Measurements from ENCODE around the gene GOLIM4. TPM values are rescaled to one million over a fixed set of nuclear protein-coding genes. Genes with fewer than 3 reads are reported as not detected.
"Not testable (repeated sequence)": the region's sequence is repeated elsewhere in the genome, so short reads cannot be mapped to it uniquely, and the experiment has no call there.

The GOLIM4 gene
- total RNA-seq, 1 experiment from 2014 or later = 22.4 TPM

DNA sequence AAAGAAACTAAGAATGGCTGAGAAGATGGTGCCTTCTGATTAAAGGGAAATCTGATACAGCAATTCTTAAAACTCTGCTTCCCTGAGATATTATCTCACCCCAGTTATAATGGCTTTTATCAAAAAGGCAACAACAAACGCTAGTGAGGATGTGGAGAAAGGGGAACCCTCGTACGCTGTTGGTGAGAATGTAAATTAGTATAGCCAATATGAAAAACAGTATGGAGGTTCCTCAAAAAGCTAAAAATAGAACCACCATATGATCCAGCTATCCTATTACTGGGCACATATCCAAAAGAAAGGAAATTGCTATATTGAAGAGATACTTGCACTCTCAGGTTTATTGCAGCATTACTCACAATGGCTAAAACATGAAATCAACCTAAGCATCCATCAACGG, 65.1 kb downstream of the GOLIM4 start:
- in situ Hi-C loops (cut with HindIII; ENCODE audit: low pct_unique_long_range_greater_than_20kb, low sequenced_read_pairs) = loop anchor here (25.0 kb wide), 1 partner anchor 107 kb away; no protein-coding TSS in a partner anchor
- no peak for DNase-seq (ENCODE audit: low read depth)

DNA sequence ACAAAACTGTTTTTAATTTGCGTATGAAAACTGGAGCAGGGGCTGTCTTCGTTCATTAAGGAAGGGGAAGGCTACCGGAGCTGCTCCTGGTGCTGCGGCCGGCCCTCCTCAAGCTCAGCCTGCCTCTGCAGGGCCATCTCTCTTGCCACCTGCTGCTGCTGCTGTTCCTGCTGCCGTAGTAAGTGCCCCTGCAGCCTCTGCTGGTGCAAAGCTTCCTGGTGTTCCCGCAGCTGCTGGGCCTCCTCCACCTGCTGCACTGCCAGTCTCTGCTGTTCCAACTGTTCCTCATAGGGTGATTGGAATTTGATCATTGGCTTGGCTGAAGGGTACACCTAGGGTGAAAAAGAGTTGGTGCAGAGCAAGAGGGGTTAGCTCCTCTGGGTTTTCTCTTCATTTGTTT, 66.0 kb downstream of the GOLIM4 start:
- DNase-seq (ENCODE audit: low read depth) = no peak
- in situ Hi-C loops (cut with HindIII; ENCODE audit: low pct_unique_long_range_greater_than_20kb, low sequenced_read_pairs) = loop anchor here (25.0 kb wide), 1 partner anchor 108 kb away; no protein-coding TSS in a partner anchor

DNA sequence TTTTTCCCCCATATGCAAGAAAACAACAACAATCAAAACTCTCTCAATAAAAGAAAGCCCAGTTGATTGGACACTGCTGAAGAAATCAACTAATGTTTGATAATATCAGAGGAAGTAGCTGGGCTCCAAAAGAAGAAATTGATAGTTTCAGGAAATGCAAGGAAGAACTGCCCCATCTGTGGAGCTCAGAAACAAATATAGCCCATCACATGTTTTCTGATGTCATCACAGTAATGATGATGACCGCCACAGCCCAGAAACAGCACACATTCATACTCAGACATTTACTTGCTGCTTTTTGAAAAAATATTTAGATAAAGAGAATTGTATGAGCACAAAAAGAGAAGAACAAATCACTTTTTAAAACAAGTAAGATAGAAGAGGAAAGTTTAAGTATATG, 67.6 kb downstream of the GOLIM4 start:
- no peak for DNase-seq (ENCODE audit: low read depth)
- in situ Hi-C loops (cut with HindIII; ENCODE audit: low pct_unique_long_range_greater_than_20kb, low sequenced_read_pairs) = loop anchor here (25.0 kb wide), 1 partner anchor 109 kb away; no protein-coding TSS in a partner anchor

DNA sequence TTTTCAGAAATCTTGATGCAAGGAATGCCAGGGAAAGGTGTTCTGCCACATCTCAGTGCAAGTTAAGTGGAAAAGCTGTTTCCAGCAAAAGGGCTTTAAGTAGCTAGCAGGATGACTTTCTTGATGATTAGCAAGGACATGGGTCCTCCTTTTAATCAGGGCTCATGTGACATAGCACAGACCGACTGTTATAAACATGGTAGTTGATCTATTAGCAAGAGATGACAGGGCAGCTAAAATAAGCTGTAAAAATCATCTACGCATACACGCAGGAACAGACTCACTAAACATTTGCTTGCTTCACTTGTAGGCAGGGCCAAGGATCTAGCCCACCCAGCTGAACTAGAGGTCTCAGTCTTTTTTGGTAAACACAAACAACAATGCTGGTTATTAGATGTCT, 69.0 kb downstream of the GOLIM4 start:
- DNase-seq (ENCODE audit: low read depth) = no peak
- in situ Hi-C loops (cut with HindIII; ENCODE audit: low pct_unique_long_range_greater_than_20kb, low sequenced_read_pairs) = loop anchor here (25.0 kb wide), 1 partner anchor 111 kb away; no protein-coding TSS in a partner anchor

DNA sequence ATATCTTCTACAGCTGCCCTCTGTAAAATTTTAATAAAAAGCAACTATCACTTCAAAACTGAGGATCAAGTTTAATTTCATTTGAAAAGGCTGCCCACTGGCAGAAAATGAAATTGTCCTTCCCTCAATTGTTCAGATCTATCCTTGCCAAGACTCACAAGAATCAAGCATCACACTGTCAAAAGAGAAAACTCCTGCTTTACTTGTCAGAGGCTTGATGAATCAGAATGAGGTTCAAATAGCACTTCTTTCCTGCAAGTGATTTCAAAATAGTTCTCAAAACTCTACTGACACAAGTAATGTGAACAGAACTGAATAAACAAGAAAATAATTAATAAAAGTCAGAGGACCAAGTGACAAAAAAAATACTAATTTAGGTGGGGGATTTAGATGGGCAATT, 70.6 kb downstream of the GOLIM4 start:
- in situ Hi-C loops (cut with HindIII; ENCODE audit: low pct_unique_long_range_greater_than_20kb, low sequenced_read_pairs) = loop anchor here (25.0 kb wide), 1 partner anchor 112 kb away; no protein-coding TSS in a partner anchor
- DNase-seq (ENCODE audit: low read depth) = no peak

DNA sequence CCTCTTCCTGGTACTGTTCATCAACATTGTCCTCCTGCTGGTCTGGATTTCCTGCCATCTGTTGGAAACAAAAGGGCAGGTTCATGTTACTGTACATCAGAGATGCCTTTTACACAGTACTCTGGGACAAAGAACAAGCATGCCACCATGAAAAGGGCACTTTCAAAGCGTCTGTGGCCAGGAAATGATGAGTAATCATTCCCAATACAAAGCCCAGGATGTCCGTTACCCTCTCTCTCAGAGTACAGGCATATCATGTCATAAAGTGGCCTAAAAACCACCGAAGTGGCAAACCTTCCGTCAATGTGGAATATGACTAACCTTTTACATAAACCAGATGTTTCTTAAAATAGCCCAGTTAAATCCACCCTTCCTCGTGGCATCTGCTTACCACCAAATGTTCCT, 71.2 kb downstream of the GOLIM4 start:
- in situ Hi-C loops (cut with HindIII; ENCODE audit: low pct_unique_long_range_greater_than_20kb, low sequenced_read_pairs) = no loop called here
- no peak for DNase-seq (ENCODE audit: low read depth)

DNA sequence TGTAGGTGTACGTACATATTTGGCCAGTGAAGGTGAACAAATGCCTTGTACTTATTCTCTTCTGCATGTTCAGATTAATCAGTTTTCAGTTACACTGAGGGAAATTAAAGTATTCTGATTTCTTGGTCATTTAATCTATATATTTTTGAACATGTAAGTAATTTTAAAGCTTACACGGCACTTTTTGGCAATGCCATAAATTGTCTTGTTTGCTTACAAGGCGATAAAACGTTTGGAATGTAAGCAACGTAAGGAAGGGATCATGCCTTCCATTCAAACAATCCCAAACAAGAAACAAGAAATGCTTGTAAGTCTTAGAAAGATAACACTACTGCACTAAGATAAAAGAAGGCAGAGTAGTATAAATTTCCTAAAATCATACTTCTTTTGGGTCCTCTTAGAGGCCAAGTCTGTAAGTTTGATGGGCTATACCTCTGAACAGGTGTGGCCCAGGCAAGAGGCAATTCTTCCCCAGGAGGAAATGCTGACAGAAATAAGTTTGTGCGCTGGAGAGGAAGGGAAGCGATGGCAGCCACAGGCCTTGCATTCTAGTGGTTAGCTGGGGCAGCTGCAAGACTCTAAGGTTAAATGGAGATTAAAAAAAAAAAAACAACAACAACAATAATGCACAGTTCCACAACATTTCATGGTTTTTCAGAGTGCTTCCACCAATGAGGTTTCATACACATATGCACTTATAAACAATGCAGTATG, 73.8 kb downstream of the GOLIM4 start:
- DNase-seq (ENCODE audit: low read depth) = no peak
- in situ Hi-C loops (cut with HindIII; ENCODE audit: low pct_unique_long_range_greater_than_20kb, low sequenced_read_pairs) = no loop called here

DNA sequence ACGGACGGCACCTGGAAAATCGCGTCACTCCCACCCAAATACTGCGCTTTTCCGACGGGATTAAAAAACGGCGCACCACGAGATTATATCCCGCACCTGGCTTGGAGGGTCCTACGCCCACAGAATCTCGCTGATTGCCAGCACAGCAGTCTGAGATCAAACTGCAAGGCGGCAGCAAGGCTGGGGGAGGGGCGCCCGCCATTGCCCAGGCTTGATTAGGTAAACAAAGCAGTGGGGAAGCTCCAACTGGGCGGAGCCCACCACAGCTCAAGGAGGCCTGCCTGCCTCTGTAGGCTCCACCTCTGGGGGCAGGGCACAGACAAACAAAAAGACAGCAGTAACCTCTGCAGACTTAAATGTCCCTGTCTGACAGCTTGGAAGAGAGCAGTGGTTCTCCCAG, 84.4 kb downstream of the GOLIM4 start:
- DNase-seq (ENCODE audit: low read depth); in situ Hi-C loops (cut with HindIII; ENCODE audit: low pct_unique_long_range_greater_than_20kb, low sequenced_read_pairs): not testable (repeated sequence)

DNA sequence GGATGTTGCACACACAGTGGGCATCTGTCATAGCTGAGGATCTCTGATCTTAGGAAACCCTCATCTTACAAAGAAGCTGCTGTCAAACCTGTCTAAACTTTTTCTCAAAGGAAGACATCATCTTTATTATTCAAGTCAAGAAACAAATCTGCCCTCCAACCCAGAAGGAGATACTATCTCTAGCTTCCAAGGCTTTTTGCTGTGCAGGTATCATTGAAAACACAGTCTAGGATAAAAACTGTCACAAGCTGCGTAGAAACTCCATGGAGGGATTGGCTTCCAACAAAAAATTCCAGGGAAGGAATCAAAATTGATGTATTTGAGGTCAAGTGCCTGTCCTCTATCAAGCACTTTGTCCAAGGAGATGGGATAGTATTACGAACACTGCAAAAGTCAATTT, 89.1 kb downstream of the GOLIM4 start:
- in situ Hi-C loops (cut with HindIII; ENCODE audit: low pct_unique_long_range_greater_than_20kb, low sequenced_read_pairs) = no loop called here

DNA sequence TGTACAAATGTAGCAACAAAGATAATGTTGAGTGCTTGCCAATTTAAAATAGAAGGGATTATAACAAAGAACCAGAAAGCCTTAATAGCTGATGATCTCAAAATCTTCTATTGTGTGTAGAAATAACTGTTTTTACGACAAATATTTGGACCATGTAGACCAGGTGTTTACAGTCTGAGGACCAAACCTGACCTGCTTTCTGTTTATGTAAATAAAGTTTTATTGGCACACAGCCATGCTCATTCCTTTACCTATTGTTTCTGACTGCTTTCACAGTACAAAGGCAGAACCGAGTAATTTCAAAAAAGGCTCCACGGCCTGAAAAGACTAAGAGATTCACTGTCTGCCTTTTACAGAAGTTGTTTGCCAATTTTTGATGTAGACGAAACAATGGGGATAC, 91.8 kb downstream of the GOLIM4 start:
- DNase-seq (ENCODE audit: low read depth) = no peak
- in situ Hi-C loops (cut with HindIII; ENCODE audit: low pct_unique_long_range_greater_than_20kb, low sequenced_read_pairs) = no loop called here

More for the DNA sequence above, 89.1 kb downstream of the GOLIM4 start:
- DNase-seq (ENCODE audit: low read depth) = no peak

DNA sequence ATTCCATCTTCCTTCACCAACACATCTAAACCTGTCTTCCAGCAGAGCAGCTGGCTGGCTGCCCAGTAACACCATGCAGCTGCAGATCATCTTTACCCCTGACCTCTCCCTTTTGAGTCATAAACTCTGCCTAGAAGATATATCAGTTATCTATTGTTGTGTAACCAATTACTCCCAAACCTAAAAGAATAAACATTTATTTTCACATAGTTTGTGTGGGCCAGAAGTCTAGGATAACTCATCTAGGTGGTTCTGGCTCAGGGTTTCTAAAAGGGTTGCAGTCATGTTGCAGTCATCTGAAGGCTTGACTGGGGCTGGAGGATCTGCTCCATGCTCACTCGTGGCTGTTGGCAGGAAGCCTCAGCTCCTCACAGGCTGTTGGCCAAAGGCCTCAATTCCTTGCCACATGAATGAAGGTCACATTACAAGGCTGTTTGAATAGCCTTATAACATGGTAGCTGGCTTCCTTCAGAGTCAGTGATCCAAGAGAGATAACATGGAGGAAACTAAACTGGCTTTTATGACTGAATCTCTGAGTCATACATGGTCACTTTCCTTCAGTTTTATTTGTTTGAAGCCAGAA, 92.8 kb downstream of the GOLIM4 start:
- peak; percentile 23 for DNase-seq (ENCODE audit: low read depth)
- in situ Hi-C loops (cut with HindIII; ENCODE audit: low pct_unique_long_range_greater_than_20kb, low sequenced_read_pairs) = no loop called here

DNA sequence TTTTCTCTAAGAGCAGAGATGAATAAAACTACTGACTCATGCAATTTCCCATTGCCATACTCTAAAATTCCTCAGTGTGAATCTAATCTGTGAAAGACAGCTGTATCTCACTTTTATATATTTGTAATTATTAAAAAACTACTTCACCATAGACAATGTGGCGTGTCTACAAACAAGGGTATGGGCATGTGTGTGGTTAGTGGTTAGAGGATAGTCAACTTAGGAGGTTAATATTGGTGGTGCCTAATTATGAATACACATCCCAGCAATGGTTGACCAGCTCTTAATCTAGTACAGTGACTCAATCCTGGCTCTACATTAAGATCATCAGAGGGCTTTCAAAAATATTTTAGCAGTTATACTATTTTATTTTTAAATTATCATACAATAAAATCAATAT, 94.5 kb downstream of the GOLIM4 start:
- in situ Hi-C loops (cut with HindIII; ENCODE audit: low pct_unique_long_range_greater_than_20kb, low sequenced_read_pairs) = no loop called here
- no peak for DNase-seq (ENCODE audit: low read depth)

DNA sequence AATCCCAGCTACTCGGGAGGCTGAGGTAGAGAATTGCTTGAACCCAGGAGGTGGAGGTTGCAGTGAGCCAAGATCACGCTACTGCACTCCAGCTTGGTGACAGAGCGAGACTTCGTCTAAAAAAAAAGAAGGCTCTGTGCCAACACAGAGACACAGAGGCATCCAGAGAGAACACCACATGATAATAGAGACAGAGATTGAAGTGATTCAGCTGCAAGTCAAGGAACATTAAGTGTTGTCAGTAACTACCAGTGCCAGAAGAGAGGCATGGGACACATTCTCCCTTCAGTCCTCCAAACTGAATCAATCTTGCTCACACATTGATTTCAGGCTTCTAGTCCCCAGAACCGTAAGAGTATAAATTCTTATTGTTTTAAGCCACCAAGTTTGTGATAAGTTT, 97.5 kb downstream of the GOLIM4 start:
- in situ Hi-C loops (cut with HindIII; ENCODE audit: low pct_unique_long_range_greater_than_20kb, low sequenced_read_pairs) = no loop called here
- DNase-seq (ENCODE audit: low read depth) = no peak

DNA sequence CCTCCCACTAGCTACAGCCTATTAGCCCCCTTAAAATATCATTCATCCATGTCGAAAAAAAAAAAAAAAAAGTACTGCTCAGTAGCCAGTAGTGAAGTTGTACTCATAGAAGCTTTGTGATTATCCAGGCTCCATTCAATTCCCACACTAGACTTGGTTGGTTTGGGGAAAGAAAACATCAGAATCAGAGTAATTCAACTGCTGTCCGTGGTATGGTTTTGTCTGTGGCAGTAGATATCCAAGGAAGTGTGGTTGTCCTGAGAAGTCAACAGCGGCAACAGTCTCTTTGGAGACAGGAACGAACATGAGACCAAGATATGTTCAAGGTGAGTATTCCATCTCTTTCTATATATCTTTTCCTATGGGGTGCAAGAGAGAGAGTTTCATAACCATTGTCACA, 99.2 kb downstream of the GOLIM4 start:
- in situ Hi-C loops (cut with HindIII; ENCODE audit: low pct_unique_long_range_greater_than_20kb, low sequenced_read_pairs) = no loop called here
- DNase-seq (ENCODE audit: low read depth) = no peak

DNA sequence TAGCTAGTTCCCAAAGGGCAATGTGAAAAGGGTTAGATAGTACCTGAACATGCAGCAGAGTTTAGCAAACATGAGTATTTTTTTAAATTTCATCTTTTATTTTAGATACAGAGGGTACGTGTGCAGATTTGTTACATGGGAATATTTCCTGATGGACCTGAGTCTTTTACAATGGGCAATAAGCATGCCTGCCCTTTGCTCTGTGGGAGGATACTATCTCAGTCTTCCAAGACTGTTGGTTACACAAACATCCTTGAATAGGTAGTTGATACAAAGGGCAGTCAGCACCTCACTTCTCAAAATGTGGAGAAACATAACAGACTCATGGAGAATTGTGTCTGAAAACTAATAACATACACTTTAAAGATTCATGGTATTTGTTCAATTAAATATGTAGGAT, 103.3 kb downstream of the GOLIM4 start:
- no peak for DNase-seq (ENCODE audit: low read depth)
- in situ Hi-C loops (cut with HindIII; ENCODE audit: low pct_unique_long_range_greater_than_20kb, low sequenced_read_pairs) = no loop called here

DNA sequence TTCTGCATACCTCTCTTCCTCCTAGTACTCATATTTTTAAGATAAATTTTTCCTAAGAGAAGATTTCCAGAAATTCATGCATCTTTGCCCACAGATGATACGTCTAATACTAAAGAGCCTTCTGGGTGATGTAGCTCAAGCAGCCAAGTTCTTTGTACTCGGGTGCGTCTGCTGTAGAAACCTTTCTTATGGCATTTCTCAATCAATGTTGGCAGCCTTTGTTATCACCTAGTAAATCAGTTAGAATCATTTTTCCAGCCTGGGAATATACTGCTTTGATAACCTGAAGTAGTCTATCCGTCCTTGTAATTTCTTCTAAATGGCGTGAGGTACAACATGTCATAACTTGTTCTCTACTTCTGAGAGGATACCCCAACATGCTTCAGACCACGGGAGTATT, 104.5 kb downstream of the GOLIM4 start:
- in situ Hi-C loops (cut with HindIII; ENCODE audit: low pct_unique_long_range_greater_than_20kb, low sequenced_read_pairs) = no loop called here
- DNase-seq (ENCODE audit: low read depth) = no peak

DNA sequence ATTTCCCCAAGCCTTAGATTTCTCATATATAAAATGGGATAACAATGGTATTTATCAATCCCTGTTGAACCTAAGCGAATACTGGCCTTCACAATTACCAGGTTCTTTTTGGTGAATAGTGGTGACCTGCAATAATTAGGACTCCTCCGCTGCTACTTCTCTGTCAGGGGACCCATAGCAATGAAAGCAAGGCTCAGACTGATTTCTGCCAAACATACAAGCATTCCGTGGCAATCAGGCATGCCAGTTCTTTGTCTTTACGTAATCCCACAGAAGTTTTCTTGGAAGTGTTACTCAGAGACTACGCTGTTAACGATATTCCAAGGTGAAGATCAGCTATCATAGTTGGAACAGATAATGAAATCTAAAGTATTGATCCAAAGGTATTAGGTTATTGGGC, 105.7 kb downstream of the GOLIM4 start:
- in situ Hi-C loops (cut with HindIII; ENCODE audit: low pct_unique_long_range_greater_than_20kb, low sequenced_read_pairs) = no loop called here
- no peak for DNase-seq (ENCODE audit: low read depth)

DNA sequence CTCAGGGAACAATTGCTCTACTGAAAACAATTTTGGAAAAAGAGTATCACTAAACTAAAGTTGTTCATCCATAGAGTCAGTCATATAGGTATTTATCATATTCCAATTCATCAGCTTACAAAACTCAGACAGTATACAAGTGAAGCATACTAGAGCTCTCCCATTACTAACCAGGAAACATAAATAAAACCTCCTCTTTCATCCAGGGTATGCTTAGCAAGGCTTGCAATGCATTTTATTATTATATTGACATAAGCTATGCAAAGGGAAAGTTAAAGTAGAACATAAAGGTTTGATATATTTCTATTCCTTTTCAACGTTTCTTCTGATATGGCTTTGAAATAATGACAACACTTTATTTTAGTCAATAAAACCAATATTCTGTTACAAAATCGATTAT, 106.7 kb downstream of the GOLIM4 start:
- in situ Hi-C loops (cut with HindIII; ENCODE audit: low pct_unique_long_range_greater_than_20kb, low sequenced_read_pairs) = no loop called here
- DNase-seq (ENCODE audit: low read depth) = no peak

DNA sequence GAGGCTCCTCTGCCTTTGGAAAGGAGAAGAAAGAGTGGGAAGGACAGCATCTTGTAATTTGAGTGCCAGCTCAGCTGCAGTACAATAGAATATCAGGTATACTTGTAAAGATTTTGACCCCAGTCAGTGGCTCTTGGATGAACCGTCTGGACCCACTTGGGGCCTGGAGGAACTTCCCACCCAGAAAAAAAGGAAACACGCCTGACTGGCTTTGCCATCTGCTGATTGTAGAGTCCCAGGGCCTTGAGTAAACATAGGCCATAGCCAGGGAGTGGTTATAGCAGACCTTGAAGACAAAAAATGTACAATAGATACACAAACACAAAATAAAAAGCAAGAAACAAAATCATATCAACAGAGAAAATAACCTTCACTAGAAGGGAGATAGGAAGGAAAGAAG, 112.1 kb downstream of the GOLIM4 start:
- DNase-seq (ENCODE audit: low read depth) = no peak
- in situ Hi-C loops (cut with HindIII; ENCODE audit: low pct_unique_long_range_greater_than_20kb, low sequenced_read_pairs) = no loop called here

DNA sequence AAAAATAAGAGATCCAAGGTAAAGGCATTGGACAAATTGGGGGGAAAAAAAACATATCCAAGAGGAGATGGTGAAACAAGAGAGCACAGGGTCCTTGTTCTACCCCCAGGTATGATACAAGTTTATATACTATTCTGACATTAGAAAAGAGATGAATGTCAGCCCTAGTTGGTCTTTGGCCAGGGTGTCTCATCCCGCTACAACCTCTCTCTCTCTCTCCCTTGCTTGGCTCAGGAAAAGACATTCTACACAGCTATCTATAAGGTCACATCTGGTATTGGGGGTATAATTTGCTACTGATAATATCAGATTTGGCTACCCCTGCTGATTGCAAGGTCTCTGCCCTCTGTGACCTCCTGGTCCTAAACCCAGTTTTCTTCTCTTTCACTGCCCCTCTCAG, 117.2 kb downstream of the GOLIM4 start:
- in situ Hi-C loops (cut with HindIII; ENCODE audit: low pct_unique_long_range_greater_than_20kb, low sequenced_read_pairs) = no loop called here
- DNase-seq (ENCODE audit: low read depth) = no peak
